PC-9 (cell line): ENCODE measurements around the gene KIN.

Experiments used
- CTCF ChIP-seq: fragments of 200-600 bp; sonication (generic); conservative IDR thresholded peaks from 2 replicates; pipeline ENCODE4 v1.6.1; 2017; ENCODE audit warnings: mixed run types, antibody characterized with exemption, mild to moderate bottlenecking, moderate library complexity
- EZH2 ChIP-seq: fragments of 200-600 bp; sonication (generic); IDR thresholded peaks from 2 replicates; pipeline ENCODE4 v1.8.0; 2017; ENCODE audit warnings: antibody characterized with exemption, low read depth

GRCh38 chr10:7836571-7836970 lies 48.8 kb upstream of the KIN start:
- no peak for TF ChIP-seq CTCF
- TF ChIP-seq EZH2 = no peak
